GM12864 (cell line): ENCODE measurements around the gene CCT6B.

Experiments used
- DNase-seq: peaks from one replicate; pipeline ENCODE4 v3.0.0-alpha.2; 2011; ENCODE audit warnings: low read depth
- H3K4me3 ChIP-seq: 2 replicates; pipeline ENCODE4 v1.5.1; 2011; ENCODE audit warnings: mild to moderate bottlenecking, low read depth, low read length, control low read depth
- CTCF ChIP-seq: IDR thresholded peaks from 2 replicates; pipeline ENCODE4 v1.5.1; 2011; ENCODE audit warnings: low read depth, mild to moderate bottlenecking, moderate library complexity, low read length, control low read depth, inconsistent platforms; ENCODE audit errors: missing control alignments

Gene CCT6B

GRCh38 chr17:34990921-34991365, 29.7 kb upstream of the CCT6B start:
- no peak overlapping the region for H3K4me3 ChIP-seq
- peak; percentile 10 for DNase-seq
- no peak for TF ChIP-seq CTCF

GRCh38 chr17:34989473-34989872, 28.2 kb upstream of the CCT6B start:
- DNase-seq: no peak
- TF ChIP-seq CTCF: no peak
- no peak overlapping the region for H3K4me3 ChIP-seq

- H3K4me3 ChIP-seq: no peak overlapping the region
- no peak for TF ChIP-seq CTCF
- DNase-seq: no peak
Measured at GRCh38 chr17:34988644-34989043, 27.4 kb upstream of the CCT6B start.

GRCh38 chr17:34987232-34987631, 26.0 kb upstream of the CCT6B start:
- DNase-seq: no peak
- TF ChIP-seq CTCF: no peak
- no peak overlapping the region for H3K4me3 ChIP-seq

GRCh38 chr17:34981538-34982241, 20.4 kb upstream of the CCT6B start:
- DNase-seq: no peak
- TF ChIP-seq CTCF: no peak
- peak overlapping the region; percentile 79 for H3K4me3 ChIP-seq

GRCh38 chr17:34980681-34981537, 19.6 kb upstream of the CCT6B start:
- peak; percentile 69 for DNase-seq
- TF ChIP-seq CTCF: peak; percentile 50
- peak overlapping the region; percentile 79 for H3K4me3 ChIP-seq

- DNase-seq: peak; percentile 82
- TF ChIP-seq CTCF: no peak
- H3K4me3 ChIP-seq: peak within 1 kb of the TSS; percentile 79
Measured at GRCh38 chr17:34980353-34980680, 19.1 kb upstream of the CCT6B start, which contains the start of gene LIG3. Gene LIG3, plus strand, starts transcription at chr17:34980512. Its CDS starts 2,494 bp downstream, at chr17:34983006.
